Thyroid gland (tissue), 4 donors: ENCODE measurements around the gene SPTBN2. TPM values are rescaled to one million over a fixed set of nuclear protein-coding genes. Genes with fewer than 3 reads are reported as not detected.
A peak's percentile ranks its signal among the peaks of the same experiment; 100 is the strongest.

Source experiments
- DNase-seq, 2 donors: peaks; one replicate each; pipeline ENCODE4 v3.0.0-alpha.2; 2019
- H3K27ac ChIP-seq, 3 donors: fragments of 200-600 bp; sonication (generic); 1 replicate in 2 of 3; 2 replicates in 1 of 3; pipeline ENCODE4 v1.5.1; 2016 to 2019; ENCODE audit warnings: mild to moderate bottlenecking in 1 of 3, moderate library complexity in 1 of 3
- H3K27me3 ChIP-seq: fragments of 200-600 bp; sonication (generic); one replicate; pipeline ENCODE4 v1.5.1; 2019
- H3K36me3 ChIP-seq, 2 donors: fragments of 200-600 bp; sonication (generic); one replicate each; pipeline ENCODE4 v1.5.1; 2016 to 2019
- H3K4me1 ChIP-seq, 2 donors: fragments of 200-600 bp; sonication (generic); one replicate each; pipeline ENCODE4 v1.5.1; 2017 to 2019
- H3K4me3 ChIP-seq, 3 donors: fragments of 200-600 bp; sonication (generic); replicated peaks in 1 of 3; 1 replicate in 2 of 3; 2 replicates in 1 of 3; pipeline ENCODE4 v1.5.1; 2016; ENCODE audit warnings: mild to moderate bottlenecking in 1 of 3
- H3K9me3 ChIP-seq: fragments of 200-600 bp; sonication (generic); one replicate; pipeline ENCODE4 v1.5.1; 2017
- POLR2A ChIP-seq, 2 donors: fragments of 450-650 bp; IDR thresholded peaks; one replicate each; pipeline ENCODE4 v1.6.1; 2017; ENCODE audit warnings: antibody characterized with exemption in 2 of 2, mild to moderate bottlenecking in 2 of 2, moderate library complexity in 1 of 2
- WGBS, 2 donors: methylation state at CpG; one replicate each; pipeline ENCODE4 v1.1.5; 2017; 5-methylcytosine and 5-hydroxymethylcytosine counted together
- intact Hi-C: fragments of 100-400 bp; cut with DNase I; formaldehyde crosslinking; loops from one replicate; pipeline ENCODE4 v1.15.1; 2023
- total RNA-seq, 4 donors: library from RNA; depleted of rRNA; stranded (reverse); fragments of >200 nt; gene quantifications; one replicate each; pipeline ENCODE4 v1.2.3, GENCODE V29; 2016
- TF ChIP-seq, protein P1 (sequence below), 6 experiments: fragments of 200-600 bp in 3 of 6; fragments of 450-650 bp in 3 of 6; sonication (generic) in 3 of 6; IDR thresholded peaks; one replicate each; pipeline ENCODE4 v1.5.1; 2016 to 2019; ENCODE audit warnings: antibody characterized with exemption in 6 of 6, mild to moderate bottlenecking in 2 of 6, inconsistent platforms in 1 of 6, moderate library complexity in 1 of 6

The SPTBN2 gene
- total RNA-seq, 4 donors from 2014 or later, result 0.25 to 1.6 (median 0.83) TPM

DNA sequence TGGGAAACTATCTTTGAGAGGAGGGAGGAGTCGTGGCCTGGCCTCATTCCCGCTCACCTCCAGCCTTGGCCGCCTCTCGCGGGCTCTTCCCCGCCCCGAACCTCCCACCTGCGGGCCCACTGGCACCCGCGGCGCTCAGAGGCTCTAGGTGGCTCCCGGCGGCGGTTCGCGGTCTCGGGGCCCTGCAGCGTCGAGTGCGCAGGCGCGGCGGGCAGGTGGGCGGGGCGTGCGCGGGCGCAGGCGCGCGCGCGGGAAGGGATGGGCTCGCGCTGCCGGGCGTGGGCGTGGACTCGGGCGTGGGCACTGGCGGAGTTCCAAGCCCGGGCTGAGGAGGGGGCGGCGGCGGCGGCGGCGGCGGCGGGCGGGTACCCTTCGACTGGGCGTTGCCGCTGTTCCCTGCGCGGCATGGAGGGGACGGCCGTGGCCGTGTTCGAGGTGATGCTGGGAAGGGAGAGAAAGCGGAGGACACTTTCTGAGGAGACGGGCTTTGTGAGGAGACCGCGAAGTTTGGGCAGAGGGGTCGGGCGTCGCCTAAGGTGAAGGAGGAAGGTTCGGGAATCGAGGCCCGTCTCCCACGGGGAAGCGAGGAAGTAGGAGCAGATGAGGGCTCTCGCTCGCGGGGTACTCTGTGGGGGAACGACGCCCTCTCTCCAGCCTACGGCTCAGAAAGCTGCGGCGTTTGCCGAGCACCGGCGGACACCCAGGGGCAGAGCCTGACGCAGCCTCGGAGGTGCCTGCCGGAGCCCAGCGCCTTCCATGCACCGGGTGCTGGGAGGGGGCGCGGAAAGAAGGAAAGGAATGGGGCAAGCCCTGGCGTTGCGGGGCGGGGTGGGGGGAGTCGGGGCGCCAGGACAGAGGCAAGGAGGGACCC is 15.7 kb upstream of the SPTBN2 start:
- Histone ChIP-seq H3K9me3 (no peaks in the 10 kb centered on the region), H3K4me3 (peak overlapping the region; percentile 27 to 84 (median 77)), H3K36me3 (no peaks in the 10 kb centered on the region), H3K27ac (peak overlapping the region in 2 of 3 donors; percentile 64 to 79), H3K27me3 (no peaks in the 10 kb centered on the region), H3K4me1 (peaks cover 13 to 20% of the 10 kb centered on the region in 2 donors)
- 1% methylated on average over 23 to 37 of the region's 95 CpGs for WGBS, 2 donors
- TF ChIP-seq, protein P1, sequence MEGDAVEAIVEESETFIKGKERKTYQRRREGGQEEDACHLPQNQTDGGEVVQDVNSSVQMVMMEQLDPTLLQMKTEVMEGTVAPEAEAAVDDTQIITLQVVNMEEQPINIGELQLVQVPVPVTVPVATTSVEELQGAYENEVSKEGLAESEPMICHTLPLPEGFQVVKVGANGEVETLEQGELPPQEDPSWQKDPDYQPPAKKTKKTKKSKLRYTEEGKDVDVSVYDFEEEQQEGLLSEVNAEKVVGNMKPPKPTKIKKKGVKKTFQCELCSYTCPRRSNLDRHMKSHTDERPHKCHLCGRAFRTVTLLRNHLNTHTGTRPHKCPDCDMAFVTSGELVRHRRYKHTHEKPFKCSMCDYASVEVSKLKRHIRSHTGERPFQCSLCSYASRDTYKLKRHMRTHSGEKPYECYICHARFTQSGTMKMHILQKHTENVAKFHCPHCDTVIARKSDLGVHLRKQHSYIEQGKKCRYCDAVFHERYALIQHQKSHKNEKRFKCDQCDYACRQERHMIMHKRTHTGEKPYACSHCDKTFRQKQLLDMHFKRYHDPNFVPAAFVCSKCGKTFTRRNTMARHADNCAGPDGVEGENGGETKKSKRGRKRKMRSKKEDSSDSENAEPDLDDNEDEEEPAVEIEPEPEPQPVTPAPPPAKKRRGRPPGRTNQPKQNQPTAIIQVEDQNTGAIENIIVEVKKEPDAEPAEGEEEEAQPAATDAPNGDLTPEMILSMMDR (IDR thresholded peaks at IDR 0.05), result no peak
- peak in 1 of 2 donors; percentile 69 for TF ChIP-seq POLR2A (IDR thresholded peaks at IDR 0.05)
- DNase-seq, result peak; percentile 87 to 88
- intact Hi-C loops, result no loop called here

DNA sequence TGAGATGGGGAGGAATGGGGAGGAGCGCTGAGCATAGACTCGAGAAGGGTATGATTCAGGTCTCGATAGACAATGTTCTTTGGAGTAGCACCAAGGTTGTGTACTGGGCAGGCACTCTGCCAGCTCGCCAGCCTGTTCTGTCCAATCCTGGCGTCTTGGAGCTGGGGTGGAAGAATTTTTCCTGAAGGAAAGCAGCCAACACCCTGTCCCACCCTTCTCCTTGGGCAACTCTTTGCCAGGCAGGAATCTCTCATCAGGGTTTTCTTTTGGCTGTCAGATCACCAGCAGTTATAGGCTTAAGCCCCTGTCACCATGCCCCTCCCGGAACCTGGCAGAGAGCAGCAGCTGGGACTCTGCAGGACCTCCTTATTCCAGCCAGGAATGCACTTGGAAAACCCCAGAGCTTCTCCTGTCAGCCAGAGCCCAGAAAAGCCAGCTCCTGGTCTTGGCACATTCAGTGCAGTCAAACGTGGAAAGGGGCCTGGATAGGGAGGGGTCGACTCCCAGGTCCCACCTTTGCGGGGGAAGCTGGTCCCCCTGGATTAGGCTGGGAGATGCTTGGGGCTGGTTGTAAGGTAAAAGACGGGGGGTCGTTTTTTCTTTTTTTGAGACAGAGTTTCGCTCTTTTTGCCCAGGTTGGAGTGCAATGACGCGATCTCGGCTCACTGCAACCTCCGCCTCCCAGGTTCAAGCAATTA is 14.4 kb upstream of the SPTBN2 start:
- Histone ChIP-seq H3K9me3 (no peaks in the 10 kb centered on the region), H3K4me3 (peak overlapping the region in 1 of 3 donors; percentile 77), H3K27ac (no peak overlapping the region), H3K36me3 (no peaks in the 10 kb centered on the region), H3K27me3 (no peaks in the 10 kb centered on the region), H3K4me1 (peaks cover 8 to 13% of the 10 kb centered on the region in 2 donors)
- 65 to 68% methylated on average over 15 to 16 of the region's 16 CpGs for WGBS, 2 donors
- DNase-seq, result peak; percentile 63 to 70
- no peak for TF ChIP-seq POLR2A (IDR thresholded peaks at IDR 0.05)
- TF ChIP-seq, protein P1 (IDR thresholded peaks at IDR 0.05), result no peak
- intact Hi-C loops, result no loop called here

- no peak for DNase-seq
- 86 to 95% methylated on average over 2 of the region's 2 CpGs for WGBS, 2 donors
- Histone ChIP-seq H3K27ac (no peak overlapping the region), H3K4me1 (peaks cover 8 to 13% of the 10 kb centered on the region in 2 donors), H3K36me3 (no peaks in the 10 kb centered on the region), H3K9me3 (no peaks in the 10 kb centered on the region), H3K4me3 (no peak overlapping the region), H3K27me3 (no peaks in the 10 kb centered on the region)
- intact Hi-C loops, result no loop called here
- no peak for TF ChIP-seq POLR2A (IDR thresholded peaks at IDR 0.05)
Measured at GRCh38 chr11:66741153-66741552, 12.1 kb upstream of the SPTBN2 start.

- 48 to 56% methylated on average over 2 of the region's 2 CpGs for WGBS, 2 donors
- Histone ChIP-seq H3K36me3 (no peaks in the 10 kb centered on the region), H3K9me3 (no peaks in the 10 kb centered on the region), H3K27me3 (no peaks in the 10 kb centered on the region), H3K27ac (no peak overlapping the region), H3K4me1 (peaks cover 8 to 9% of the 10 kb centered on the region in 2 donors), H3K4me3 (no peak overlapping the region)
- TF ChIP-seq POLR2A (IDR thresholded peaks at IDR 0.05), result no peak
- TF ChIP-seq, protein P1 (IDR thresholded peaks at IDR 0.05), result no peak
- intact Hi-C loops, result no loop called here
- no peak for DNase-seq
Measured at GRCh38 chr11:66739983-66740382, 11.0 kb upstream of the SPTBN2 start.

- TF ChIP-seq POLR2A (IDR thresholded peaks at IDR 0.05), result no peak
- TF ChIP-seq, protein P1 (IDR thresholded peaks at IDR 0.05), result no peak
- 93 to 95% methylated on average over 3 of the region's 3 CpGs for WGBS, 2 donors
- H3K36me3 ChIP-seq, result no peaks in the 10 kb centered on the region
- no peak for DNase-seq
- H3K4me1 ChIP-seq, result no peaks in the 10 kb centered on the region
- no peak overlapping the region for H3K4me3 ChIP-seq
- intact Hi-C loops, result no loop called here
- no peaks in the 10 kb centered on the region for H3K27me3 ChIP-seq
- H3K27ac ChIP-seq, result no peak overlapping the region
- H3K9me3 ChIP-seq, result no peaks in the 10 kb centered on the region
Measured at GRCh38 chr11:66734215-66734614, 5.2 kb upstream of the SPTBN2 start.
